Left ventricle myocardium superior (tissue), 1 donor: Measurements from ENCODE around the gene POU3F3. TPM values are rescaled to one million over a fixed set of nuclear protein-coding genes. Genes with fewer than 3 reads are reported as not detected.

Experiments
- ATAC-seq: fragments of 200-7000 bp; cut with Tn5 transposase; one replicate; pipeline ENCODE4 v1.9.1; 2020; ENCODE audit warnings: mild to moderate bottlenecking, moderate library complexity
- DNase-seq: peaks from one replicate; pipeline ENCODE4 v3.0.0-alpha.2; 2020
- intact Hi-C: fragments of 100-400 bp; cut with micrococcal nuclease; formaldehyde crosslinking; loops from one replicate; pipeline ENCODE4 v1.11.0; 2022
- total RNA-seq: library from RNA; stranded (reverse); fragmentation: NEBNext Ultra II Directional; extraction: Animal tissue kit (Norgen Biotek cat#: 25700); gene quantifications from one replicate; pipeline ENCODE4 v1.2.1, GENCODE V29; 2021
- donor health status: DM: no; HTN: yes; CAD: no; lungs with severe emphysema.

Gene POU3F3
- total RNA-seq, 1 donor from 2014 or later, result not detected

DNA sequence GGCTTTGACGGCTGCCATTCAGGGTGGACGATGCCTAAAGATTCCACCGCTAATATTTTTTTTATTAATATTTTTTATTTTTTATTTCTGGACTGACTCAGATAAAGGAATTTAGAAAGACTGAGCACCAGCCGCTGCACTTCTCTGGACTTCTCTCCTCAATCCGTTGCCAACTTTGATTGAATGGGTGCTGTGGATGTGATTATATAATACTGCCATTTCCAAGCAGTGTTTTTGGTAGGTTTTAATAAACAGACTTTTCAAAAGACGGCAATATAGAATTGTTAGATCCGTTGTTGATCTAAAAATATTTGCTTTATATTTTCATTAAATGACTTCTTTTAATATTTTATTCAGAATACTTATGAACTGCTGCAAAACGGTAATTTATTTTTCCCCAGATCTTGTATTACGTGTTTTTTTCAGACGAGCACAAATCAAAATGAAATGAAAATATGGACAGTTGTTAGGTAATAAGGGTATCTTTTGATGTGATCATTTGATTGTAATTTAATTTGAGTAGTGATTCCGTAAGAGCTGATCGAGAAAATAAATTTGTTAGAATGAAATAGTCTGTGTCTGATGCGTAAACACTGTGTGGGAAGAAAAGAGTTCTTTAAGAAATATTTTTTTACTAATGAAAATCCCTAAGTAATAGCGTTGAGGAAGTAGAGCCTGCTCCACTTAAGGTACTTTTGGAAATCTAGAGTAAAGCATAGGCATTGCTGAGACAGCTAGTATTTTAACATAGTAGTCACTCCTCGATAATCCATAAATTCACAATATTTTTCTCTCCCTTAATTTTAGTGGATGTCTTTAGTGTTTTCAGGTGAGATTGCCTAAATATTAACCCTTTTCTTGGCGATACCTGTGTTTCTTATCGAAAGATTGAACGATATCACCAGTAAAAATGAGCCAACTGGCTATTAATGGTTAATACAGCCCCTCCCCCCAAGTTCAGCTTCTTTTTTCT is 4.4 kb downstream of the POU3F3 start:
- intact Hi-C loops, result no loop called here
- no peak for ATAC-seq
- no peak for DNase-seq

DNA sequence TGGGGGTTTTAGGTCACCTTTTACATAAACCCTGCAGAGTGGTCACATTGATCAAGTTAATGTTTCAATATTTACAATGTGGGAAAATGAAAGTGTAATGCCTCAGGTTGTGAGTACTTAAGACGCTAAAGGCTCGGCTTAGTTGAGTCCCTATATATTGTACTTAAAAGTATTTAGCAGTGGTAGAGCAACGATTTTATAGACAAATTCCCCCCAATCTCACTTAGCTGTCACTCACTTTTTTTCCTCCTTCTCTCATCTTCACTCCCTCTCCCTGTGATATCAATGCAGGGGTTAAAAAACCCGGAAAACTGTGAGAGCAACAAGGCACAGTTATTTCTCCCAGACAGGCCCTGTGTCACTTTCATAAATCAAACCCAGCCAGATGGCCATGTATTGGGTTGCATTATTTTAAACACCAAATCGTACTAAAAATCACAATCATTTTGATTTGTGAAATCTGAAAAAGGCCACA is 5.4 kb downstream of the POU3F3 start:
- ATAC-seq (no peak), DNase-seq (no peak)
- intact Hi-C loops, result no loop called here

DNA sequence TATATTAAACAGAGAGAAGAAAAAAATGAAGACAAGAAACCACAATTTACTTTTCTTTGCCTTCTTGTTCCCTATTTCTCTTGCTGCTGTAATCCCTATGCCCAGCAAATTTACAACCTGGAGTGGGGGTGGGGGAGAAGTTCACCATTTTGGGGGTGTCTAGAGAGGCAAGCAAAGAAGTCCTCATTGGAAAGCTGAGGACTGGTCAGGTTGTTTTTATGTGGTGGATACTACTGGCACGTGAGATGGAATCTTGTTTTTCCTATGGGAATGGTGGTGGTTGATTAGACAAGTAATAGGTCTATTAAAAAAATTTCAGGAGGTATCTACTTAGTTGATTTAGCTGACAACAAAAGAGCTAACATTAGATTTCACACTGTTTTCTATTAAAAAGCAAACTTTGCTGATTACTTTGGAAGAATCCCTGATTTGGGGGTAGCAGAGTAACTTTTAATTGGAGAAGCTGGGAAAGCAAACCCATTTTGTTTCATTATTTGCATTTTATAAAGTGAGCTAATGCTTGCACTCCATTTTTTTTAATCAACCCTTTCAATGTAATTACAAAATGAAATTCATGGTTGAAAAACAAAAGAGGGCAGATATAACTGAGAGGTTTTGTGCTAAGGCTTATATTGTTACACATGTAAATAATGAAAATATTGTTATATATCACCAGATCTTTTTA is 6.0 kb downstream of the POU3F3 start:
- intact Hi-C loops, result no loop called here
- no peak for DNase-seq
- no peak for ATAC-seq

DNA sequence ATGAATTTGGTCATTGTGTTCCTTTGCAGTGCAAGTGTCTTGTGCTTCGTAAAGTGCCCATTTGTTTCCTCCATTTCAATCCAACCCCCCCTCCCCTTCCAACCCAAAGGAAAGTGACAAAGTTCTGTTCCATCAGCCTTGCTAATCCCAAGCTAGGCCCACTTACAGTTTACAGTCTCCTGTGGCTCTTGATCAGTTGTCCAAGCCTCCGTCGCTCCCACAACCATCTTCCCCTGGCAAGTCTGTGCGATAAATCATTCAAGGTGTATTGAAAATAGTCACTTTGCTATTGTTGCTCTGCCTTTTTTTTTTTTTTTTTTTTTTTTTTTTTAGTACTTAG is 6.5 kb downstream of the POU3F3 start:
- intact Hi-C loops, result no loop called here
- DNase-seq (no peak), ATAC-seq (no peak)

DNA sequence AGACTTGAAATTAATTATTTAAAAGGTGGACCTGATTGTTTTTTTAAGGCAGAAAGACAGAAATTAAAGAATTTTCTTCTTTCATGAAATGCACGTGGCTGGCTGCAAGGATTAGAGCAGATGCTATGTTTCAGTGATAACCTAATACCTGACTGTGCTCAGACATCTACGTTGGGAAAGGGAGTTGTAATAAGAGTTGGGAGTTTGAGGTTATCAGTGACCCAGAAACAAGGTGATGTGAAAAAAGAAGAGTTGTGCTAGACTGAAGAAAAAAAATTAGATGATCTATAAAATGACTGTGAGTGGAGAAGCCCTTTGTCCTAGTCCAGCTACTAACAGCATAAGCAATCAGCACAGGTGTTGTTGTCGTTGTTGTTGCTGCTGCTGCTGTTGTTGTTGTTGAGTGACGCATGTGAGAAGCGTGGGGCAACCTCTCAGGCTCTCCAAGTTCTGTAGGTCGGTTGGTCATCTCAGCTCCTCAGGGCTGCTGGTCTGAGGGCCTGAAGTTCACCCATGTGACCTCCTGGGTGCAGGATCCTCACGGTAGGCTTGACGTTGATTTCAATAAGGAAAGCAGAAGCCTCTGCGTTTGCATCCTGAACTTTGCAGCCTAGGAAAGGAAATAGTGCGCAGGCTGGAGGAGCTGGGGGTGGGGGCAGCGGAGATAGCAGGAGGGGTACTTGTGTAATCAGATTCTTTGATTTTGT is 7.6 kb downstream of the POU3F3 start:
- no peak for DNase-seq
- intact Hi-C loops, result no loop called here
- no peak for ATAC-seq

DNA sequence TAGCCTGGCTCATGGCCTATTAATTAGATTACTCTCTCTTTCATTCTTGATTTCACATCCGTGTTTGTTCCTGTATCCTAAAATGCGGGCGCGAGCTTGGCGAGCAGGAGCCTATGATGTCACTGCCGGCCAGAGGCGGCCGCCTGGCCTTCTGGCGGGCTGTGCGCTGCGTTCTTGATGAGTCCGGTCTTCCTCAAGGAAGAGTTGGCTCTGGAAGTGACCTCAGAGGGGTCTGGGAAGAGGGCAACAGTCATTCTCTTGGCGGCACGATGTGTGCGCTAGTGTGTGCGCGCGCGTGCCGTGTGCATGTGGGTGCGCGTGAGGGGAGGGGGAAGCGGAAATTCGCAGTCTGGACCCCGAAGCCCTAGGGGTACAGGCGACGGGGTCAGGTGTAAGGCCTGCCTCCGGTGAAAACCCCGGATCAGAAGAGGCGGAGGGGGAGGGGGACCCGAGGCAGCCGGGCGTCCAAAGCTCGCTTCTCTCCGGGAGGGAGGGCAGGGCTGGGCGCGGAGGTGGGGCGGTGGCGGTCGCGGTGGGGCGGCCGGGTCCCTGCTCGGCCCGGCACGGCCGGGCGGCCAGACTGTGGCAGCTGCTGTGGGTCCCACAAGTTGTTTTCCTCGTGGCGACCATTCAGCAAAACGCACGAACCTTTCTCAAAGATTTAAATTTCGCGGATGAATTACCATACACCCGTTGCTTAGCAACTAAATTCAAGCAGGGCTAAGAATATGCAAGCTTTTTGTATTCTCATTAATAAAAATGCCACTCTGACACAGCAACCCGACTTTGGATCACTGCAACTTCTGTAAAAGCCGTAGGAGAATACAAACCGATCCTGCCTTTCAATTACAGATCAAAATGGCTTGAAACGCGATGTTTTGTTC is 8.4 kb downstream of the POU3F3 start:
- ATAC-seq, result no peak
- intact Hi-C loops, result no loop called here

DNA sequence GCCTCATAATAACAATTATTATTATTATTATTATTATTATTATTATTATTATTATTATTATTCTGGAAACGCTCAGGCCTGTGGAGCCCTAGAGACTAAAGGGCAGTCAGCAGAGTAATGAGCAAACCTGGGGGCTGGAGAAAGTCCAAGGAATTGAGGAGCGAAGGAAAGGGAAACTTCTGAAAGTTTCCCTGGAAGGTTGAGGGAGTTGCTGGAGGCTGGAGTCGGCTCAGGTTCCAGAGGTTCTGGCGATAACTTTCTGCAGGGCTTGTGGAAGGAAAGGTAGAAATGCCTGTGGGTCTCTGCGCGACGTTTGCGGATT is 9.2 kb downstream of the POU3F3 start:
- DNase-seq (no peak), ATAC-seq (no peak)
- intact Hi-C loops, result no loop called here

More for the DNA sequence above, 8.4 kb downstream of the POU3F3 start:
- DNase-seq, result no peak

DNA sequence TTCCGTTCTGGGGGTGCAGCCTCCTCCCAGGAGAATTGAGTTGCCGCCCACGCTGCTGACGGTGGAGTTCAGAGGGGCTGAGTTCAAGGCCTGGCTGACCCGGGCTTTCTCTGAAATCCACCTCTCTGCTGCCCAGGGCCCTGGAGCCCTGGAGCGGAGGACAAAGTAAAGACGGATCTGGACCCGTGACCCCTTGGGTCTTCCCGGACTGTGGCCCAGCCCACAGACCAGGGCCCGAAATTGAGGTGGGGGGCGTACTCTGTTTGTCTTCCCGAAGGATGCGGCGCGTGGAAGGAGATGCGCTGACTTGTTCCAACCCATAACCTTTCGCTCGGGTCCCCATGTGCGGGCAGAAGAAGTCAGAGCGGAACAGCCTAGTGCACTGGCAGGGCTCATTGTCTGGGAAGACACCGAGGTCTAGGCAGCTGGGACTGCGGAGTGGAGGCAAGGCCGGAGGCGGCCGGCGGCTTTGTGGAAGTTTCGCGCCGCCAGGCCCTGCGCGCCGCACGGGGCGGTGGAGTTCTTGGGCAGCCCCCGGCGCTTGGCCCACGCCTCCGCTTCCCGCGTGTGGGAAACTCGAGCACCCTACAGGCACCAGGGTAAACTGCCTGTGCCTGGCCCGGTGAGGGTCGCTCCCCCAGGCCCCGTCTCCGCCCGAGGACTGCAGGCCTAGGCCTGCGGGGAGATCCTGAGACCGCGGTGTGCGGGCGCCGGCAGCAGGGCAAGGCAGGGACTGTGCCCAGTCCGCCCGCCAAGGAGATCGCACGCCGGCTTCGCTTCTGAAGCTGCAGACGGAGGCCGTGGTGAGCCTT is 9.8 kb downstream of the POU3F3 start:
- no peak for ATAC-seq
- intact Hi-C loops, result no loop called here

DNA sequence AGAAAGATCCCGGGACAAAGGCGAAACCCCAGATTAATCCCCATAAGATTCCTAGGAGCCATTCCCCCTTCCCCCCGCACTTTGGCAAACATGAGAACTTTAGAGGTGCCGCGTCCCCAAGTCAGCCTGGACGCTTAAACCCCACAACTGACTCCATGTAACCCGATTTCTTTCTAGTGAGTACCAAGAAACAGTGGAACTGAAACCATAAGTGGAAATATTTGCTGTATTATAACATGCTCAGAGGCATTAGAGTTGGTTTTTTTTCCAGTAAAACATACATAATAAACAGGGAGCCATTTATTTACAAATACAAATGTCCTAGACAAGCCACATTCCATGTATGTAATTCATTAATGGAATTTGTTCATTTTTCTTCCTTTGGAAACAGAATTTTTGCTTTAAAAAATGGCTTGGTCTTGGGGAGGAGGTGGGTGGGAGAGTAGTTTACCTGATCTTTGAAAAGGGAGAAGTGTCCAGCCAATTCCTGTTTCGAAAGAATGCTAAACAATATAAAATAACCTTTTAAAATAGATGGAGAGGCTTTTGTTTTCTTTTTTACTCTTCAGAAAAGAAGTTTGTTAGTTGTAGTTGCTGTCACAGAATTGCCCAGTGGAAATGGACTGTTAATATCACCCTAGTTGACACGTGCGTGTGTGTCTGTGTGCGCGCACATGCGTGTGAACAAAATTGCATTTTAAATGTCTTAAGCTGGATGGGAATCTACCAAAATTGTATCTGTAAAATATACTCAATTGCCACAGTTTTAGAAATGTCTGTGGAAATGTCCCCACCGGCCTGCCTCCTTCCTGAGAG is 10.6 kb downstream of the POU3F3 start:
- intact Hi-C loops, result no loop called here
- DNase-seq (no peak), ATAC-seq (no peak)

More for the DNA sequence above, 9.8 kb downstream of the POU3F3 start:
- no peak for DNase-seq

DNA sequence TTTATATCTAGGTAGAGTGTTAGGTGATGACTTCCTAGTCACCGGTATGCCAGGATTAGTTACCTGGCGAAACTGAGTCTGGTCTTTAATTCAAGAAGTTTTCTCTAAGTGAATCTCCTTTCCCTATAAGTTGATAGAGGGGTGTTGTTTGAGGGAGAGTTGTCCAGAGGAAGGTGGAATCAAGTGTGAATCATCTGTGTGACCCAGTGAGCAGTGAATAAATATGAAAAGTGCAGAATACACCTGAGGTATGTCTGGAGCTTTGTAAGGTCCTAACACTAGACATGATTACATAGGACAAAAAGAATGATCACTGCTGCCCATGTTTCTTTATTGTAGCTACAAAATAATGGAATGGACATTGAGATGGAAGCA is 11.2 kb downstream of the POU3F3 start:
- intact Hi-C loops, result no loop called here
- DNase-seq (no peak), ATAC-seq (no peak)

DNA sequence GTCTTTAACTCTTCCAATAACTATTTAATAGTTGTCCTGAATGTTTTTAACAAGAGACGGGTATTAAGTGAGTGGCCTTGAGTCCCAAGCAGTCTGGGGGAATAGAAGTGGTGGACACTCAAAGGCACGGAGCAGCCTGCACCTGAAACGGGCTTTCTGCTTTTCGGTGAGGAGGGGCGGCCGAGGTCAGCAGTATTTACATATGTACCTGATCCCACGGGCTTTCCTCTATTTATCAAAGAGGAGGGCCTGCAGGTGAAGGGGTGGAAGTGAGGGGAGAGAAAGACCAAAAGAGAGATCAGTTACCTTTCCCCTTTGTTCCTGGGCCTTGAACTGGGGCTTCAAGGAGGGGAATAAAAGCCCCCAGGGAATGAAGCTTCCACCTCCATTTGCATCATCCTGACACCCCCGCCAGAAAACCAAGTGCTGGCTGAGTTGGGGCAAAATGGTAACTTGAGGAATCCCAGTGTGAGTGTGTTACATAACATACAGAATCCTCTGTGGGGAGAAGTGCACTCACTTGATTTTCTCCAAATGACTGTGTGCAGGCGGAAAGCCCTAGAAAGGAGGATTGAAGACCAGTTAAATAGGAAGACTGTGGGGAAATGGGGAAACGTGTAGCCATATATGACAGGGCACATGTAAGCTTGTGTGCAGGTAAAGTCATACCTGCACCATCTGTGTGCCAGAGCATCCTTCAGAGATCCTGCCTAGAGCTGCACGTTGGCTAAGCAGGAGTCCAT is 12.4 kb downstream of the POU3F3 start:
- ATAC-seq (no peak), DNase-seq (no peak)
- intact Hi-C loops, result no loop called here

DNA sequence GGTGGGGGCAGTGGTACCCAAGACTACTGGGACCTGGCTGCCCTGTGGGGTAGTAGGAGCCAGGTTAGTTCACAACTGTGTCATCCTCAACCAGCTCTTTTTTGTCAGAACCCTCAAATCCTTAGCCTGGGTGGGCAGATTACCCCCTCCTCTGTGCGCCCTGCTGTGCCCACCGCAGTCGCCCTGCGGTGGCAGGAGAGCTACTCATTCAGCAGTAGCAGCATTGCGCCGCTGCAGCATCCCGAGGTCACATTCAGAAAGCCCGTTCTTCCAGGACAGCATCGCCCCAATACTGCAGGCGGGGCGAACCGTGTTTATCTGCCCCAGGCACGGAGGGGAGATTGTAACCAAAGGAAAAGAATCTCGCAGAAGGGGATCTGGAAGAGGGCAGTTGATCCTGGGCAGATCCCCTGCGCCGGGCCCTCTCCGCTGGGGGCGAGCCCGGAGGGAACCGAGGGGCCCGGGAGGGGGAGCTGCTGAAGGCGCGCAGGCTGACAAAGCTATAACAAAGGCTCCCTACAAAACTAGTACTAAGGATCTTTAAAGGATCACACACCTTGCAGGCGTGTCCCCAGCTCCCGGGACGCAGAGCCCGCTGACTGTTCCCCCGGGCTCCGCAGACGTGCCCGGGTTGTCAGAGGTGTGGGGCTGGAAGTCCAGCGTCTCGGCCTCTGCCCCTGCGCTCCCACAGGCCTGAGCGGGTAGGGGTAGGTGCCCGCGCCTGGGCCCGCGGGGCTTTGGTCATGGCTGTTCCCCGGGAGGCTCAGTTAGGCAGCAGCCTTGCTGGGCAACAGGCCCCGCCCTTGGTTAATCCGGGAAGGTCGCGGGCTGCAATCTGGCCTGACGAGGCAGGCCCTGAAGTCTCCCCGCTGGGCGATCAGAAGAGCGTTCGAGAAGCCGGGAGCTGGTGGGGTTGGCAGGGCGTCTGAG is 13.2 kb downstream of the POU3F3 start:
- DNase-seq, result no peak
- no peak for ATAC-seq
- intact Hi-C loops, result no loop called here

DNA sequence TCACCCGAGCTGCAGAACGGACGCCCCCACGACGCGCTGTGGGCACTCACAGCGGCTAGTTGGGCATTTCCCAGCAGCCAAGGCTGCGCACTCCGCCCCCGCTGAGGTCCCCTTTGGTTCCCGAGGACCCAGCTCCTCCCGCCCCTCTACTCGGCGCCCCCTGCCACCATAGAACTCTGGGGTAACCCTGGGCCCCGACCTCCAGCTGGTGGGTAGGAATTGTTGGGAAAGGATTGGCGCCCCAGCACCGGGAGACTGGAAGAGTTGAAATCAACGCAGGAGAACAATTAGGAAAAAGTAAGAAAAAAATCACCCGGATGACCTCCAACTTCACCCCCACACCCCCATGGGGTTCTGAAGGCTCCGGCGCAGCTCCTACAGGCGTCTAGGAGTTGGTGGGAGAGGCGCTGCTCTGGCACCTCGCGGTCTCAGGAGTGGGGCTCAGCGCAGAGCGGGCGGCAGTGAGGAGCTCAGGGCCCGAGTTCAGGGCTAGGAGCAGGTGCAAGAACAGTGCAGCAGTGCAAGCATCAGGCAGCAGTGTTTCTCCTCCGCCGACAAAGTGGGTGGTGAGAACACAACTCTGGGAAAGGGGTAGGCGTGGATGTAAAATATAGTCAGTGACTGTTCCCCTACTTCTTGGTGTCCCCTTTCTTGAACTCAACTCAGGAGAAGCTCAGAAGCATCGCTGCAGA is 14.0 kb downstream of the POU3F3 start:
- ATAC-seq, result no peak
- intact Hi-C loops, result no loop called here
- DNase-seq, result no peak

DNA sequence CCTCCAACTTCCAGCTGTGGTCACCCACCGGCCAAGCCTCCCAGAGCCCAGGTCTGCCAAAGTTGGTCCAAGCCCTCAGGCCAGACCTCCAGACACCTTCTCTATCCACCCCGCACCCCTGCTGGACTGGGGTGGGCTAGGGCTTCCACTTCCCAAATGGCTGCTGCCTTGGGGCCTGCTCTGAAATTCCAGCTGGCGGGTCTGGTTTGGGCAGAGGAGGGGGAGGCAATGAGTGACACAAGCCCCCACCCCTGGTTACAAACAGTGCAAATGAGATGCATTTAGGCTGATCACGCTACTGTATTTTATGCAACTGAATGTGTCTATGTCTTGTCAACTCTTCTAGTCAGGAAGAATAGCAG is 14.6 kb downstream of the POU3F3 start:
- intact Hi-C loops, result no loop called here
- ATAC-seq, result no peak
- DNase-seq, result no peak
